IPS-18a (cell line): ENCODE data around the gene HLF.

Experiments
- H3K27ac ChIP-seq: one replicate; pipeline ENCODE4 v1.5.1; 2013; ENCODE audit warnings: low read length
- H3K27me3 ChIP-seq: one replicate; pipeline ENCODE4 v1.6.1; 2013; ENCODE audit warnings: mild to moderate bottlenecking, low read length; ENCODE audit not compliant: control insufficient read depth, insufficient read depth
- H3K36me3 ChIP-seq: one replicate; pipeline ENCODE4 v1.6.1; 2013; ENCODE audit warnings: low read depth, low read length; ENCODE audit not compliant: control insufficient read depth
- H3K4me1 ChIP-seq: one replicate; pipeline ENCODE4 v1.6.1; 2013; ENCODE audit warnings: low read depth, low read length; ENCODE audit not compliant: control insufficient read depth
- H3K4me3 ChIP-seq: one replicate; pipeline ENCODE4 v1.5.1; 2013; ENCODE audit warnings: low read length
- H3K9ac ChIP-seq: one replicate; pipeline ENCODE4 v1.6.1; 2013; ENCODE audit warnings: mild to moderate bottlenecking, low read length, moderate library complexity
- H3K9me3 ChIP-seq: one replicate; pipeline ENCODE4 v1.6.1; 2013; ENCODE audit warnings: low read depth, low read length; ENCODE audit not compliant: control insufficient read depth

Gene HLF

DNA sequence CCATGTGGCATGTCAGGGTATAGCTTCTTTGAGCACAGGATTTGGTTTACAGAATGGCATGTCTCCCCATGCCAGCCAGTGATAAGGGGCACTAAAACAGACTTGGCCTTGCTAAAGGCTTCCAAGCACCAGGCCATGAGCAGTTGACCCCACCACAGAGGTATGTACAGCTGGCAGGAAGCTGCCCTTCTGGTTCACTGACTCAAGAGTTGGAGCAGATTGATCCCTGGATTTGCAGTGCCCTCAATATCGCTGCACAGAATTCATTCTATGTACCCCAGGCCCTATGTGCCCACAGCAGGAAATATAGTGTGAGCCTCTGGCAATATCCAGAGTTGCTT is 24.3 kb downstream of the HLF start:
- no peak overlapping the region for H3K9ac ChIP-seq
- H3K4me3 ChIP-seq: no peak overlapping the region
- H3K36me3 ChIP-seq: no peaks in the 10 kb centered on the region
- no peaks in the 10 kb centered on the region for H3K27me3 ChIP-seq
- H3K27ac ChIP-seq: no peak overlapping the region
- H3K4me1 ChIP-seq: no peaks in the 10 kb centered on the region
- H3K9me3 ChIP-seq: no peaks in the 10 kb centered on the region

DNA sequence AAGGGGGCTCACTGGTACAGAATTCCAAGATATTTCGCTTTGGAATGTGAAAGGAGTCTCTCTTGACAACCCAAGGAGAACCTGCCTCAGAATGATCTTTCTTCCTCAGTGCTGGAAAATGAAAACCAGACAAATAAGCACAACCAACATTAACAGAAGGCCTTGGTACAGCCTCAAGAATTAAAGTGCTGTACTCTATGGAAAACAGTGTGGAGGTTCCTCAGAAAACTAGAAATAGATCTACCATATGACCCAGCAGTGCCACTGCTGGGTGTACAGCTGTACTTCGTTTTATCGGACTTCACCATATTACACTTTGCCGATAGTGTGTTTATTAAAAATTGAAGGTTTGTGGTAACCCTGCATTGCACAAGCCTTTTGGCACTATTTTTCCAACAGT is 25.2 kb downstream of the HLF start:
- Histone ChIP-seq H3K27me3 (no peaks in the 10 kb centered on the region), H3K4me1 (no peaks in the 10 kb centered on the region), H3K9ac (no peak overlapping the region), H3K27ac (no peak overlapping the region), H3K4me3 (no peak overlapping the region), H3K9me3 (no peaks in the 10 kb centered on the region), H3K36me3 (no peaks in the 10 kb centered on the region)

DNA sequence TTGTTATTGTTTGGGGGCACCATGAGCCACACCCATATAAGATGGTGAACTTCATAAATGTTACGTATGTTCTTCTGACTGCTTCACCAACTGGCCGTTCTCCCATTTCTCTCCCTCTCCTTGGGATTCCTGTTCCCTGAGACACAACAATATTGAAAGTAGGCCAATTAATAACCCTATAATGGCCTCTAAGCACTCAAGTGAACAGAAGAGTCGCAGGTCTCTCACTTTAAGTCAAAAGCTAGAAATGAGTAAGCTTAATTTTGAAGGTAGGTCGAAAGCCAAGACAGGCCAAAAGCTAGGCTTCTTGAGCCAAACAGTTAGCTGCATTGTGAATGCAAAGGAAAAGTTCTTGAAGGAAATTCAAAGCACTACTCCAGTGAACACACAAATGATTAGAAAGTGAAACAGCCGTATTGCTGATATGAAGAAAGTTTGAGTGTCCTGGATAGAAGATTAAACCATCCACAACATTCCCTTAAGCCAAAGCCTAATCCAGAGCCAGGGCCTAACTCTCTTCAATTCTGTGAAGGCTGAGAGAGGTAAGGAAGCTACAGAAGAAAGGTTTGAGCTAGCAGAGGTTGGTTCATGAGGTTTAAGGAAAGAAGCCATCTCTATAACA is 25.8 kb downstream of the HLF start:
- Histone ChIP-seq H3K27ac (no peak overlapping the region), H3K27me3 (no peaks in the 10 kb centered on the region), H3K9me3 (no peaks in the 10 kb centered on the region), H3K36me3 (no peaks in the 10 kb centered on the region), H3K4me3 (no peak overlapping the region), H3K9ac (no peak overlapping the region), H3K4me1 (no peaks in the 10 kb centered on the region)

DNA sequence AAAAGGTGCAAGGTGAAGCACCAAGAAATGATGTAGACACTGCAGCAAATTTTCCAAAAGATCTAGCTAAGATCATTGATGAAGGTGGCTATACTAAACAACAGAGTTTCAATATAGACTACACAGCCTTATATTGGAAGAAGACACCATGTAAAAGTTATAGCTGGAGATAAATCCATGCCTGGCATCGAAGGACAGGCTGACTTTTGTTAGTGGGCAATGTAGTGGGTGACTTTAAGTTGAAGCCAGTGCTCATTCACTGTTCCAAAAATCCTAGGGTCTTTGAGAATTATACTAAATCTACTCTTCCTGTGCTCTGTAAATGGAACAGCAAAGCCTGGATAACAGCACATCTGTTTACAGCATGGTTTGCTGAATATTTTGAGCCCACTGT is 26.4 kb downstream of the HLF start:
- Histone ChIP-seq H3K4me1 (no peaks in the 10 kb centered on the region), H3K9me3 (no peaks in the 10 kb centered on the region)

DNA sequence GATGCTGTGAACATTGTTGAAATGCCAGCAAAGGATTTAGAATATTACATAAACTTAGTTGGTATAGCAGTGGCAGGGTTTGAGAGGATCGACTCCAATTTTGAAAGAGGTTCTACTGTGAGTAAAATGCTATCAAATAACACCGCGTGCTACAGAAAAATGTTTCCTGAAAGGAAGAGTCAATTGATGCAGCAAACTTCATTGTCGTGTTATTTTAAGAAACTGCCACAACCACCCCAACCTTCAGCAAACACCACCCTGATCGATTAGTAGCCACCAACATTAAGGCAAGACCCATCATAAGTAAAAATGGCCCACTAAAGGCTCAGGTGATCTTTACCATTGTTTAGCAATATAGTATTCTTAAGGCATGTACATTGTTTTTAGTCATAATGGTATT is 27.3 kb downstream of the HLF start:
- H3K36me3 ChIP-seq: no peaks in the 10 kb centered on the region
- no peaks in the 10 kb centered on the region for H3K9me3 ChIP-seq
- no peak overlapping the region for H3K9ac ChIP-seq
- no peaks in the 10 kb centered on the region for H3K4me1 ChIP-seq
- H3K27me3 ChIP-seq: no peaks in the 10 kb centered on the region
- no peak overlapping the region for H3K4me3 ChIP-seq
- no peak overlapping the region for H3K27ac ChIP-seq

More for the DNA sequence above, 26.4 kb downstream of the HLF start:
- Histone ChIP-seq H3K36me3 (no peaks in the 10 kb centered on the region), H3K27me3 (no peaks in the 10 kb centered on the region), H3K4me3 (no peak overlapping the region), H3K9ac (no peak overlapping the region), H3K27ac (no peak overlapping the region)

DNA sequence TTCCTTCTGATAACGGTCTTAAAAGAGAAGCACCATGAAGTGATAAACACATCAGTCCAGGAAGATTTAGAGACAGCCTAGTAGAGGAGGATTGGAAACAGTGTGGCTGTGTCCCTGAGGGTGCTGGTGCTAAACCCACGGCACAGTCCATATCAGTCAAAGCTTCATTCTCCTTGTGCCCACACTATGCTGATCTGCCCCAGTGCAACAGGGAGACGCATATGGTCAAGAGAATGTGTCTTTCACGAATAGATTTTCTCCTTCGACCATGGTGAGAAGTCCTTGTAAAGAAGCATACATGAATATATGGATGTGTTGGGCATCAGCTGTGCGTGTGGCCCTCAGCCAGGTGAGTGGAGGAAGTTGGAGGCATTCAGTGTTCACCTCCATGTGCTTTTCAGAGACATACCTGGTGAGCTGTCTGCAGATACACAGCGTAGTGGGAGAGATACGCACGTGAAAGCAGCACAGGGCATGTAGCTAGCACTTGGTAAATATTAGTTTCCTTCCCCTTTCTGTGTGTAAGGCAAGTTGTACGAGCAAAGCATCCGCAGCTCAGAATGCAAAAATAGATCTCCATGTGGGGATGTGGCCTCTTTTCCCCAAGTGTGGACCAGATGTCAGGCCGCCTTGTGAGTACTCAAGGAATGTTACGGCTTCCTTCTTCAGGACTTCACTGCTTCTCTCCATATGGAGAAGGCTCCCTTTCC is 29.4 kb downstream of the HLF start:
- no peaks in the 10 kb centered on the region for H3K9me3 ChIP-seq
- no peak overlapping the region for H3K27ac ChIP-seq
- H3K27me3 ChIP-seq: no peaks in the 10 kb centered on the region
- no peaks in the 10 kb centered on the region for H3K36me3 ChIP-seq
- H3K9ac ChIP-seq: no peak overlapping the region
- no peaks in the 10 kb centered on the region for H3K4me1 ChIP-seq
- no peak overlapping the region for H3K4me3 ChIP-seq

DNA sequence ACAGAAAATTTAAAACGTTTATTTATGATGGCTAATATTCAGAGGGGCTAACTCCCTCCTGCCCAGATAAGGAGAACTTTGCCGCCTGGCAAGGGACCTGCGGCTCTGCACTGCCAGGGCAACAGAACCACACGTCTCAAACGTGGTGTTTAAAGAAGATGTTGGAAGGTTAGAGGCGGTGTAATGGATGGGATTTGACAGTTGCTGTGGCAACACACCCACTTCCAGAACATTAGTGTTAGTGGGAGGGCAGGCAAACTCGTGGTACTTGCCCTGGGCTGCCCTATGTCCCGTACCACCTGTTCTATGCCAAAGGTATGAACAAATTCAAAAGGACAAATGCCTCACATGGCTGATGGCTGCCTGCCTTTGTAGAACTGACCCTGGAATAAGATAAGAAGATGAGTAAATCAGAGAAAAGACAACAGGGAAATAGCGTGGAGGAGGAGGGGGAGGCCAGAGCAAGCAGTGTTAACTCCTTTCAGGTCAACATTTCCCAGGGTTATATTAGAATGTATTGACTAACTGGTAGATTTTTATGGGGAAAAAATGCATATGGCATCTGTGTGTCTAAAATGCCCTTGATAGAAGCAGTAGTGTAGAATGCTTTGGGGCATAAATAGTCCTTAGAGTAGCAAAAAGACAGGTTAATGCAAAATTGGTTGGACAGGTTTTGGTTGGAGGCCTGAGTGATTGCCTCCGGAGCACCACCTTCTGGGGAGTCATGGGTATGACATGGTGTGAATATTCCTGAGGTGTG is 30.8 kb downstream of the HLF start:
- Histone ChIP-seq H3K4me1 (no peaks in the 10 kb centered on the region), H3K36me3 (no peaks in the 10 kb centered on the region), H3K9ac (no peak overlapping the region), H3K9me3 (no peaks in the 10 kb centered on the region), H3K4me3 (no peak overlapping the region), H3K27ac (no peak overlapping the region), H3K27me3 (no peaks in the 10 kb centered on the region)

DNA sequence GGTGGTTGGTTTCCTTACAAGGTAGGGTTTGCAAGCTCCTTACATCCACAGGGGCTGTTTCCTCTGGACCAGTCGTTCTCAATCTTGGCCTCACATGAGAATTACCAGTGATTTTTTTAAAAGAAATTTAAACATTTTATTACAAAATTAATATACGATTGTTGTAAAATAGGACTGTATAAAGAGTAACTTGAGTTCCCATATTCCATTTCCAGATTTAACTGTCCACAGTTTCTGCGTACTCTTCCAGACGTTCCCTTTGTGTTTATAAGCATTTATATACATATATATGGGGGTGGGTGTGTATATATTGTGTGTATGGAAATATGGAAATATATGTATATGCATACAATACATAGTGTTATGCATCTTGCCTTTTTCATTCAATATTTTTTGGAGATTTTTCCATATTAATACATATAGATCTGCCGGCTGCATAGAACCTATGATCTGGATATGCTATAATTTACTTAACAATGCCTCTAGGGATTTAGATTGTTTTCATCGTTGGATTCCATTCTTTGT is 31.5 kb downstream of the HLF start:
- no peaks in the 10 kb centered on the region for H3K9me3 ChIP-seq
- no peak overlapping the region for H3K9ac ChIP-seq
- H3K27ac ChIP-seq: no peak overlapping the region
- H3K4me1 ChIP-seq: no peaks in the 10 kb centered on the region
- H3K36me3 ChIP-seq: no peaks in the 10 kb centered on the region
- no peak overlapping the region for H3K4me3 ChIP-seq
- H3K27me3 ChIP-seq: no peaks in the 10 kb centered on the region

GRCh38 chr17:55296699-55297098 is 31.9 kb downstream of the HLF start:
- Histone ChIP-seq H3K36me3 (no peaks in the 10 kb centered on the region), H3K9me3 (no peaks in the 10 kb centered on the region), H3K4me3 (no peak overlapping the region), H3K27me3 (no peaks in the 10 kb centered on the region), H3K4me1 (no peaks in the 10 kb centered on the region), H3K27ac (no peak overlapping the region), H3K9ac (no peak overlapping the region)

DNA sequence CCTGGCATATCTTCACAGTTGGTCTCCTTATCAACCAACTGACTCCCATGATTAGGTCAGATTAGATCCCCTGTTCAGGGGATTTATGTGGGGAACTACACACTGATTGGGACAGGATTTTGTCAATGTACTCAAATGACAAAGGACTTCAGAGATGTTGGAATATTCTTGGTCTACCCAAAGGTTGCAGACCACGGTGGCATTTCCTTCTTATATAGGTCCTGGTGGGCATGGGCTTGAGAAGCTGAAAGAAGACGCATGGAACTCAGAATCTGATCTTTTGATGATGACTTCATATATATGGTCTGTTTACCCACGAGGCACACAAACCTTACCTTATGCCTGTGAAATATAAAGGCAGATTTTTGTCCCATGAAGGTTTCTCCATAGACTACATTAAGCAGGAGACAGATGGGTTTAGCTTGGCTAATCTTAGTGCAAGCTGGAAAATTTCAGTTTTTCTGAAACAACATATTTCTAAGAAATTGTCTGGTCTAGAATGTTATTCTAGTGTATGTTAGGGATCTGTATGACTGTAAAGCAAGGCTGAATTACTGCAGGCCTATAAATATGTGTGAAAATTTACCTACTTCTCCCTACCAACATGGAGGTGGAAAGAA is 33.5 kb downstream of the HLF start:
- no peak overlapping the region for H3K9ac ChIP-seq
- H3K4me1 ChIP-seq: no peaks in the 10 kb centered on the region
- no peak overlapping the region for H3K27ac ChIP-seq
- no peaks in the 10 kb centered on the region for H3K36me3 ChIP-seq
- no peaks in the 10 kb centered on the region for H3K9me3 ChIP-seq
- H3K4me3 ChIP-seq: no peak overlapping the region
- H3K27me3 ChIP-seq: no peaks in the 10 kb centered on the region

GRCh38 chr17:55299162-55299838 is 34.5 kb downstream of the HLF start:
- H3K27ac ChIP-seq: no peak overlapping the region
- no peaks in the 10 kb centered on the region for H3K36me3 ChIP-seq
- no peak overlapping the region for H3K4me3 ChIP-seq
- H3K4me1 ChIP-seq: no peaks in the 10 kb centered on the region
- no peaks in the 10 kb centered on the region for H3K27me3 ChIP-seq
- no peak overlapping the region for H3K9ac ChIP-seq
- no peaks in the 10 kb centered on the region for H3K9me3 ChIP-seq
